Nephron (organoid): Measurements from ENCODE around the gene CFL1.

Experiments
- H3K27ac Mint-ChIP-seq, 3 experiments: 2 replicates each; pipeline ENCODE4 v1.8.0; 2020; ENCODE audit warnings: mixed read lengths in 3 of 3, mild to moderate bottlenecking in 2 of 3, moderate library complexity in 1 of 3
- H3K27me3 Mint-ChIP-seq: 2 replicates; pipeline ENCODE4 v1.8.0; 2021; ENCODE audit warnings: low read depth, mild to moderate bottlenecking, moderate library complexity, mixed read lengths
- H3K36me3 Mint-ChIP-seq: 2 replicates; pipeline ENCODE4 v1.8.0; 2020; ENCODE audit warnings: low read depth, mixed read lengths
- H3K4me1 Mint-ChIP-seq: 2 replicates; pipeline ENCODE4 v1.8.0; 2020; ENCODE audit warnings: mixed read lengths
- H3K4me3 Mint-ChIP-seq, 3 experiments: 2 replicates each; pipeline ENCODE4 v1.8.0; 2020; ENCODE audit warnings: mild to moderate bottlenecking in 3 of 3, mixed read lengths in 3 of 3, moderate library complexity in 2 of 3
- H3K9me3 Mint-ChIP-seq: 2 replicates; pipeline ENCODE4 v1.8.0; 2020; ENCODE audit warnings: mixed read lengths
- CTCF ChIP-seq, 3 experiments: fragments of 200-600 bp; sonication (generic); IDR thresholded peaks; one replicate each; pipeline ENCODE4 v1.5.0; 2021; ENCODE audit warnings: antibody characterized with exemption in 3 of 3; ENCODE audit not compliant: unreplicated experiment in 3 of 3

The CFL1 gene

GRCh38 chr11:65857853-65858680, at the start of gene CFL1:
CFL1 (minus strand) TSS chr11:65858180; CDS start chr11:65858099, 81 bp downstream.
- Mint-ChIP-seq H3K27me3 (no peaks in the 10 kb centered on the region), H3K36me3 (peaks cover 43% of the 10 kb centered on the region), H3K9me3 (no peaks in the 10 kb centered on the region), H3K4me1 (peaks cover 27% of the 10 kb centered on the region), H3K4me3 (peak within 1 kb of the TSS; percentile 92 to 97 (median 97)), H3K27ac (peak within 1 kb of the TSS; percentile 97 to 99 (median 99))
- TF ChIP-seq CTCF (IDR thresholded peaks at IDR 0.05; ENCODE audit: unreplicated experiment in 3 of 3), result no peak

DNA sequence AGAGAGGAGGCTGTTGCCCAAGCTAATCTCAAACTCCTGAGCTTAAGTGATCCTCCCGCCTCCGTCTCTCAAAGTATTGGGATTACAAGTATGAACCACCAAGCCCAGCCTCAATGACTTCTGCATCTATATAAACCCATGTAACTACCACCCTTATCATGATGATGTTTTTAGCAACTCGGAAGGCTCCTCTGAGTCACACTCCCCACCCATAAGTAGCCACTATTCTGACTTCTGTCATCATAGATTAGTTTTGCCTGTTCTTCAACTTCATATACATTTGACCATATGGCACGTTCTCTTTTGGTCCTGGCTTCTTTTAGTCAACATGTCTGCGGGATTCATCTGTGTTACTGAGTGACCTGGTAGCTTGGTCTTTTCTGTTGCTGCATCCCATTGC, 48.6 kb upstream of the CFL1 start:
- Mint-ChIP-seq H3K4me1 (peaks cover 2% of the 10 kb centered on the region), H3K27ac (no peak overlapping the region), H3K36me3 (no peaks in the 10 kb centered on the region), H3K4me3 (no peak overlapping the region), H3K27me3 (peaks cover 74% of the 10 kb centered on the region), H3K9me3 (no peaks in the 10 kb centered on the region)
- no peak for TF ChIP-seq CTCF (IDR thresholded peaks at IDR 0.05; ENCODE audit: unreplicated experiment in 3 of 3)

DNA sequence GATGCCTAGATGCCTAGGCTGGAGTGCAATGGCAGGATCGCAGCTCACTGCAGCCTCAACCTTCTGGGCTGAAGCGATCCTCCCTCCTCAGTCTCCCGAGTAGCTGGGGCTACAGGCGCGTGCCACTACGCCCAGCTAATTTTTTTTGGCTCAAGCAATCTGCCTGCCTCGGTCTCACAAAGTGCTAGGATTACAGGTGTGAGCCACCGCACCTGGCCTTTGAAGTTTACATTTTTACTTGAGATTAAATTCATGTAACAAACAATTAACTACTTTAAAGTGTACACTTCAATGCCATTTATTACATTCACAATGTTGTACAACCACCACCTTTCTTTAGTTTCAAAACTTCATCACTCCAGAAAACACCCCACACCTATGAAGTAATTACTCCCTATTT, 45.7 kb upstream of the CFL1 start:
- TF ChIP-seq CTCF (IDR thresholded peaks at IDR 0.05; ENCODE audit: unreplicated experiment in 3 of 3), result no peak
- peaks cover 6% of the 10 kb centered on the region for H3K4me1 Mint-ChIP-seq

DNA sequence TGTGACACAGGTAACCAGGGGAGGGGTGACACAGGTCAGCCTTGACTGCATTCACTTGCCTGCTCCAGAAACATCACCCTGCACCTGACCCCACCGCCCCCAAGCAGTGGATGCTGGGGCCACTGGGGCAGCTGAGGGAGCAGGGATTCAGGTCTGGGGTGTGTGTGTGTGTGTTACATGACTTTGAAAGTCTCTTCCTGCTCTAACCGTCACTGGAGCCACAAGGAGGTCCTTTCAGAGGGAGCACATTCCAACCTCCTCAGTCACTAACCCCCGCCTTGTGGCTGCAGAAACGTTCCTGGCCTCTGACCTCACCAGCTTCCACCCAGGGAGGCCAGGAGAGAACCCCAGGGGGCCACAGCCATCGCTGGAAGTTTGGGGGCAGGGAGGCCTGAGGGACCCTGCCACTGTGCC, 45.1 kb upstream of the CFL1 start:
- Mint-ChIP-seq H3K4me1 (peaks cover 8% of the 10 kb centered on the region), H3K9me3 (no peaks in the 10 kb centered on the region), H3K27me3 (peaks cover 85% of the 10 kb centered on the region), H3K36me3 (no peaks in the 10 kb centered on the region), H3K4me3 (no peak overlapping the region), H3K27ac (no peak overlapping the region)
- TF ChIP-seq CTCF (IDR thresholded peaks at IDR 0.05; ENCODE audit: unreplicated experiment in 3 of 3), result no peak

More for the DNA sequence above, 45.7 kb upstream of the CFL1 start:
- Mint-ChIP-seq H3K27ac (no peak overlapping the region), H3K4me3 (no peak overlapping the region), H3K27me3 (peaks cover 85% of the 10 kb centered on the region), H3K9me3 (no peaks in the 10 kb centered on the region), H3K36me3 (no peaks in the 10 kb centered on the region)

DNA sequence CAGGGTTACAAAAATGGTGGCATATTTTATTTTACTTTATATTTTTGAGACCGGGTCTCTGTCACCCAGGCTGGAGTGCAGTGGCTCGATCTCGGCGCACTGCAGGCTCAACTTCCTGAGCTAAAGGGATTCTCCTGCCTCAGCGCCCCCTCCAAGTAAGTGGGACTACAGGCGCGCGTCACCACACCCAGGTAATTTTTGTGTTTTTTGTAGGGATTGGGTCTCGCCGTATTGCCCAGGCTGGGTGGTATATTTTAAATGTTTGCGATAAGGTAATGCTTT, 42.9 kb upstream of the CFL1 start:
- H3K4me3 Mint-ChIP-seq, result peak overlapping the region; percentile 71 to 75 (median 74)
- peaks cover 8% of the 10 kb centered on the region for H3K4me1 Mint-ChIP-seq
- no peaks in the 10 kb centered on the region for H3K36me3 Mint-ChIP-seq
- TF ChIP-seq CTCF (IDR thresholded peaks at IDR 0.05; ENCODE audit: unreplicated experiment in 3 of 3), result no peak
- H3K27me3 Mint-ChIP-seq, result peaks cover 91% of the 10 kb centered on the region
- H3K9me3 Mint-ChIP-seq, result no peaks in the 10 kb centered on the region
- H3K27ac Mint-ChIP-seq, result no peak overlapping the region
